GM12892 (cell line): ENCODE data around the gene KLHL24.

Experiments used
- POLR2A ChIP-seq: IDR thresholded peaks from 2 replicates; pipeline ENCODE4 v1.6.1; 2011; ENCODE audit warnings: low read depth, low read length, control low read depth
- TAF1 ChIP-seq: IDR thresholded peaks from 2 replicates; pipeline ENCODE4 v1.6.1; 2011; ENCODE audit warnings: low read depth, mild to moderate bottlenecking, control low read depth, low read length, borderline replicate concordance

DNA sequence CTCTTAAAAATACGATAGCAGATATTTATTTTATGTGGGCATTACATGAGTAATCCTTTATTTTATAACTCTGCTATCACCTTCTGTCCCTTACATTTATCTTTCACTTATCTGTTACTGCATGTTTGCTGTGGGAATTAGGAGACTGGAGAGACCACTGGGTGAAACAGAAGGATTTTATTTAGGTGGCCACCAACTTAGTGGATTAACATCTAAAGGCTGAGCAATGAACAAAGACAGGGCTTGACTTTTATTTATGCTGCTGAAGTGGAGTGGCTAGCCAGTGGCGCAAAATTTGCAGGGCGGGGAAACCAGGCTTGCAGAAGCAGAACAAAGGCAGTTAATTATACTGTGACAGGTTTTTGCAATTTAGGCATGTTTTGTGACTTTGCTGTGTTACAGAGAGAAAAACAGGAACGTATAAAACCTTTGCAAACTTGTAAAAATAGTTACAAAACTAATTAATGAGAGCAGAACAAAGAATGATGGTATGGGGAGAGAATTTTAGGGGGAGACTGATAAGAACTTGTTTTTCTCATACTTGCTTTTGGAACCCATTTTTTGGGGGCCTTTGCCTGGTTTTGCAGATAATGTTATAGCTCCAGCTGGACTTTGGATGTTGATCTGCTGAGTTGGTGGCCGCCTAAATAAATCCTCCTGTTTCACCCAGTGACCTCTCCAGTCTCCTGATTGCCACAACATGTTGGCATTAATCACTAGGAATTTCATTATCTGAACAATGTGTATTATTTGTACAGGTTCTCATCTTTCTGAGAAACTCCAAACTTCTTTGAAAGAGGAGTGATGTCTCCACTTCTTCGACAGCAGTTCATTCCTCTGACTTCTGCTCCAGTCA, 18.0 kb downstream of the KLHL24 start:
- TF ChIP-seq TAF1 (no peak), POLR2A (no peak)
